ENCODE data around the gene ZNF41. TPM values are rescaled to one million over a fixed set of nuclear protein-coding genes. Genes with fewer than 3 reads are reported as not detected.
"Not testable (repeated sequence)": the region's sequence is repeated elsewhere in the genome, so short reads cannot be mapped to it uniquely, and the experiment has no call there.

Gene ZNF41
- total RNA-seq, 4 donors from 2014 or later, result 11.0 to 18.1 (median 14.5) TPM

GRCh38 chrX:47500554-47500953 lies 17.5 kb upstream of the ZNF41 start:
- Histone ChIP-seq H3K36me3 (no peaks in the 10 kb centered on the region), H3K4me3 (replicated peaks in 1 of 3) (no peak overlapping the region), H3K4me1 (no peaks in the 10 kb centered on the region), H3K9me3 (no peaks in the 10 kb centered on the region), H3K27me3 (no peaks in the 10 kb centered on the region), H3K27ac (no peak overlapping the region)
- DNase-seq, result no peak
- 74 to 78% methylated on average over 5 of the region's 5 CpGs for WGBS, 2 donors
- TF ChIP-seq POLR2A (IDR thresholded peaks at IDR 0.05) (no peak), CTCF (IDR thresholded peaks at IDR 0.05) (no peak)
- intact Hi-C loops (cut with DNase I), result no loop called here

- H3K9me3 ChIP-seq, result no peaks in the 10 kb centered on the region
- H3K36me3 ChIP-seq, result no peaks in the 10 kb centered on the region
- intact Hi-C loops (cut with DNase I), result no loop called here
- no peak for TF ChIP-seq CTCF (IDR thresholded peaks at IDR 0.05)
- TF ChIP-seq POLR2A (IDR thresholded peaks at IDR 0.05), result no peak
- H3K27ac ChIP-seq, result no peak overlapping the region
- no peak overlapping the region for H3K4me3 ChIP-seq (replicated peaks in 1 of 3)
- no peak for DNase-seq
- H3K27me3 ChIP-seq, result no peaks in the 10 kb centered on the region
- WGBS, 2 donors, result 89 to 96% methylated on average over 3 of the region's 3 CpGs
- no peaks in the 10 kb centered on the region for H3K4me1 ChIP-seq
Observed at GRCh38 chrX:47499293-47499692, 16.3 kb upstream of the ZNF41 start.

GRCh38 chrX:47498411-47498810 lies 15.4 kb upstream of the ZNF41 start:
- no peak for DNase-seq
- no peaks in the 10 kb centered on the region for H3K9me3 ChIP-seq
- TF ChIP-seq CTCF (IDR thresholded peaks at IDR 0.05) (no peak), POLR2A (IDR thresholded peaks at IDR 0.05) (no peak)
- no peaks in the 10 kb centered on the region for H3K27me3 ChIP-seq
- WGBS, 2 donors, result 68 to 71% methylated on average over 4 of the region's 4 CpGs
- no peaks in the 10 kb centered on the region for H3K36me3 ChIP-seq
- intact Hi-C loops (cut with DNase I), result no loop called here
- no peak overlapping the region for H3K4me3 ChIP-seq (replicated peaks in 1 of 3)
- no peak overlapping the region for H3K27ac ChIP-seq
- H3K4me1 ChIP-seq, result no peaks in the 10 kb centered on the region

GRCh38 chrX:47497271-47497888 lies 14.4 kb upstream of the ZNF41 start:
- Histone ChIP-seq H3K4me1 (no peaks in the 10 kb centered on the region), H3K27ac (no peak overlapping the region), H3K27me3 (no peaks in the 10 kb centered on the region), H3K4me3 (replicated peaks in 1 of 3) (no peak overlapping the region), H3K9me3 (no peaks in the 10 kb centered on the region), H3K36me3 (no peaks in the 10 kb centered on the region)
- intact Hi-C loops (cut with DNase I), result no loop called here
- TF ChIP-seq CTCF (IDR thresholded peaks at IDR 0.05) (no peak), POLR2A (IDR thresholded peaks at IDR 0.05) (no peak)
- 68 to 71% methylated on average over 2 of the region's 2 CpGs for WGBS, 2 donors
- no peak for DNase-seq

- WGBS, 2 donors, result 70 to 73% methylated on average over 4 of the region's 4 CpGs
- H3K27me3 ChIP-seq; H3K4me1 ChIP-seq; H3K27ac ChIP-seq; intact Hi-C loops (cut with DNase I); DNase-seq; H3K4me3 ChIP-seq (replicated peaks in 1 of 3); H3K36me3 ChIP-seq; H3K9me3 ChIP-seq: not testable (repeated sequence)
Observed at GRCh38 chrX:47492133-47492532, 9.1 kb upstream of the ZNF41 start.

Measured in thyroid gland (tissue), 4 donors.